CD14-positive monocyte (primary cell): ENCODE measurements around the gene PDE4D. TPM values are rescaled to one million over a fixed set of nuclear protein-coding genes. Genes with fewer than 3 reads are reported as not detected.
A peak's percentile ranks its signal among the peaks of the same experiment; 100 is the strongest.
"Not testable (repeated sequence)": the region's sequence is repeated elsewhere in the genome, so short reads cannot be mapped to it uniquely, and the experiment has no call there.

Experiments
- DNase-seq, 3 donors: peaks; one replicate each; pipeline ENCODE4 v3.0.0-alpha.2; 2011 to 2022
- H2AFZ ChIP-seq: 2 replicates; pipeline ENCODE4 v1.6.0; 2012; ENCODE audit warnings: mild to moderate bottlenecking, low read depth, low read length, inconsistent platforms; ENCODE audit not compliant: insufficient read depth, poor library complexity, severe bottlenecking
- H3K27ac ChIP-seq, 2 donors: 1 replicate in 1 of 2; 2 replicates in 1 of 2; pipeline ENCODE4 v1.5.1; 2012 to 2013; ENCODE audit warnings: low read length in 2 of 2, control low read depth in 1 of 2, inconsistent platforms in 1 of 2, low read depth in 1 of 2, mild to moderate bottlenecking in 1 of 2
- H3K27me3 ChIP-seq, 2 donors: one replicate each; pipeline versions ENCODE4 v1.6.0 to v1.6.1; 2011 to 2013; ENCODE audit warnings: low read length in 2 of 2; ENCODE audit not compliant: control insufficient read depth in 2 of 2, insufficient read depth in 2 of 2
- H3K36me3 ChIP-seq, 2 donors: replicated peaks in 1 of 2; 1 replicate in 1 of 2; 2 replicates in 1 of 2; pipeline versions ENCODE4 v1.5.1 to v1.6.1; 2012 to 2013; ENCODE audit warnings: low read length in 2 of 2, control low read depth in 1 of 2, inconsistent platforms in 1 of 2, mild to moderate bottlenecking in 1 of 2; ENCODE audit not compliant: insufficient read depth in 2 of 2, control insufficient read depth in 1 of 2
- H3K4me1 ChIP-seq, 2 donors: 1 replicate in 1 of 2; 2 replicates in 1 of 2; pipeline versions ENCODE4 v1.5.1 to v1.6.1; 2012 to 2013; ENCODE audit warnings: low read length in 2 of 2, control low read depth in 1 of 2, inconsistent platforms in 1 of 2, mild to moderate bottlenecking in 1 of 2, moderate library complexity in 1 of 2; ENCODE audit not compliant: insufficient read depth in 2 of 2, control insufficient read depth in 1 of 2
- H3K4me2 ChIP-seq: replicated peaks from 2 replicates; pipeline ENCODE3; 2012; ENCODE audit warnings: low read length, moderate library complexity, mild to moderate bottlenecking; ENCODE audit not compliant: poor library complexity, severe bottlenecking; ENCODE audit errors: extremely low read depth
- H3K4me3 ChIP-seq, 3 experiments: fragments of 200-600 bp in 1 of 3; sonication (generic) in 1 of 3; replicated peaks in 1 of 3; 1 replicate in 2 of 3; 2 replicates in 1 of 3; pipeline ENCODE4 v1.5.1; 2011 to 2013; ENCODE audit warnings: low read length in 3 of 3, mild to moderate bottlenecking in 3 of 3, control low read depth in 2 of 3, low read depth in 2 of 3, inconsistent platforms in 1 of 3, moderate library complexity in 1 of 3
- H3K79me2 ChIP-seq: 2 replicates; pipeline ENCODE4 v1.6.0; 2012; ENCODE audit warnings: mild to moderate bottlenecking, control low read depth, inconsistent platforms, low read length, moderate library complexity; ENCODE audit not compliant: insufficient read depth
- H3K9ac ChIP-seq: 2 replicates; pipeline ENCODE4 v1.6.0; 2017; ENCODE audit warnings: low read length, mild to moderate bottlenecking; ENCODE audit not compliant: insufficient read depth, poor library complexity, severe bottlenecking
- H3K9me3 ChIP-seq, 2 donors: replicated peaks in 1 of 2; 1 replicate in 1 of 2; 2 replicates in 1 of 2; pipeline versions ENCODE4 v1.5.1 to v1.6.1; 2012 to 2013; ENCODE audit warnings: low read length in 2 of 2, control low read depth in 1 of 2; ENCODE audit not compliant: control insufficient read depth in 1 of 2, insufficient read depth in 1 of 2
- H4K20me1 ChIP-seq: 2 replicates; pipeline ENCODE4 v1.6.0; 2012; ENCODE audit warnings: mild to moderate bottlenecking, low read length, control low read depth, moderate library complexity; ENCODE audit not compliant: insufficient read depth
- H3K27ac Mint-ChIP-seq, 7 donors: one replicate each; pipeline ENCODE4 v1.8.0; 2020; ENCODE audit warnings: mild to moderate bottlenecking in 7 of 7, mixed read lengths in 7 of 7, moderate library complexity in 6 of 7, inconsistent platforms in 2 of 7
- H3K27me3 Mint-ChIP-seq, 3 donors: one replicate each; pipeline ENCODE4 v1.8.0; 2021 to 2022; ENCODE audit warnings: low read depth in 3 of 3, mild to moderate bottlenecking in 3 of 3, mixed read lengths in 3 of 3, moderate library complexity in 3 of 3, inconsistent platforms in 1 of 3
- H3K36me3 Mint-ChIP-seq, 2 donors: one replicate each; pipeline ENCODE4 v1.8.0; 2020; ENCODE audit warnings: mixed read lengths in 2 of 2, inconsistent platforms in 1 of 2, mild to moderate bottlenecking in 1 of 2
- H3K4me1 Mint-ChIP-seq: one replicate; pipeline ENCODE4 v1.8.0; 2020; ENCODE audit warnings: mild to moderate bottlenecking, mixed read lengths
- H3K4me3 Mint-ChIP-seq, 2 donors: one replicate each; pipeline ENCODE4 v1.8.0; 2020; ENCODE audit warnings: mild to moderate bottlenecking in 2 of 2, mixed read lengths in 2 of 2, moderate library complexity in 1 of 2
- H3K9me3 Mint-ChIP-seq, 7 donors: one replicate each; pipeline ENCODE4 v1.8.0; 2020 to 2022; ENCODE audit warnings: mixed read lengths in 7 of 7, mild to moderate bottlenecking in 6 of 7, moderate library complexity in 6 of 7, inconsistent platforms in 2 of 7
- WGBS: methylation state at CpG from one replicate; pipeline ENCODE4 v1.1.5; 2013; ENCODE audit warnings: missing lambda C conversion rate; ENCODE audit not compliant: insufficient coverage; 5-methylcytosine and 5-hydroxymethylcytosine counted together
- intact Hi-C, 2 donors: fragments of 100-400 bp; cut with micrococcal nuclease; formaldehyde crosslinking; loops; one replicate each; pipeline versions ENCODE4 v1.15.0 to v1.15.1; 2023
- polyA plus RNA-seq, 3 donors: library from polyadenylated mRNA; depleted of rRNA in 1 of 3; unstranded in 2 of 3; stranded (reverse) in 1 of 3; fragments of 300-500 nt in 2 of 3; fragments of >200 nt in 1 of 3; fragmentation: Illumina TruSeq in 2 of 3; gene quantifications; 1 replicate in 2 of 3; 2 replicates in 1 of 3; pipeline ENCODE4 v1.2.3, GENCODE V29; 2012 to 2021
- TF ChIP-seq, protein P1 (sequence below): fragments of 200-600 bp; IDR thresholded peaks from one replicate; pipeline ENCODE4 v1.8.0; 2022; ENCODE audit warnings: antibody characterized with exemption, mild to moderate bottlenecking

PDE4D gene
- polyA plus RNA-seq, 3 donors = 1.9 to 3.4 (median 2.8) TPM

DNA sequence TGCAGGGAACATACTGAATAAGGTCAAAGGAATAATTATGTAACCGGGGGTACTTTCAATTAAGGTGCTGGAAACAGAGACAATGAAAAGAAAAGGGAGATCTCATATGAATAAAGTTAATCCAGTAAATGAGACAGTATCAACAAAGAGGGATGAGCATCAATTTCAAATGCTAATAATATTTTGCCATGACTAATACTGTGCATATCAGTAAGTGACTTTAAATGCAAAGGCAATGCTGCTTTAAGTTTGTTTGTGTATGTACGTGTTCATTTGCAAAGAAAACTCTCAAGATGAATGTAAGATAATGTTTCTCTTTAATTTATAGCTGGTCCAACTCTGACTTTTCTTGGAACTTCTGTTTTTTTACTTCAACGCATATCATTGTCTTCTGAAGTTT is 139.9 kb downstream of the PDE4D start:
- Mint-ChIP-seq H3K27ac (peak overlapping the region in 1 of 7 donors; percentile 9), H3K27me3 (no peaks in the 10 kb centered on the region), H3K9me3 (peaks cover 0 to 2% (median 0%) of the 10 kb centered on the region in 7 donors), H3K4me1 (no peaks in the 10 kb centered on the region), H3K36me3 (peaks cover 2 to 3% of the 10 kb centered on the region in 2 donors), H3K4me3 (no peak overlapping the region)
- Histone ChIP-seq H4K20me1 (no peaks in the 10 kb centered on the region), H3K27ac (no peak overlapping the region), H3K4me3 (no peak overlapping the region), H2AFZ (no peak overlapping the region), H3K36me3 (no peaks in the 10 kb centered on the region), H3K9me3 (no peaks in the 10 kb centered on the region), H3K27me3 (no peaks in the 10 kb centered on the region), H3K9ac (no peak overlapping the region), H3K4me2 (no peak overlapping the region), H3K4me1 (no peaks in the 10 kb centered on the region), H3K79me2 (no peaks in the 10 kb centered on the region)
- WGBS = no CpG with 5 or more reads among the region's 3 CpGs
- intact Hi-C loops = no loop called here
- DNase-seq = no peak
- TF ChIP-seq, protein P1, sequence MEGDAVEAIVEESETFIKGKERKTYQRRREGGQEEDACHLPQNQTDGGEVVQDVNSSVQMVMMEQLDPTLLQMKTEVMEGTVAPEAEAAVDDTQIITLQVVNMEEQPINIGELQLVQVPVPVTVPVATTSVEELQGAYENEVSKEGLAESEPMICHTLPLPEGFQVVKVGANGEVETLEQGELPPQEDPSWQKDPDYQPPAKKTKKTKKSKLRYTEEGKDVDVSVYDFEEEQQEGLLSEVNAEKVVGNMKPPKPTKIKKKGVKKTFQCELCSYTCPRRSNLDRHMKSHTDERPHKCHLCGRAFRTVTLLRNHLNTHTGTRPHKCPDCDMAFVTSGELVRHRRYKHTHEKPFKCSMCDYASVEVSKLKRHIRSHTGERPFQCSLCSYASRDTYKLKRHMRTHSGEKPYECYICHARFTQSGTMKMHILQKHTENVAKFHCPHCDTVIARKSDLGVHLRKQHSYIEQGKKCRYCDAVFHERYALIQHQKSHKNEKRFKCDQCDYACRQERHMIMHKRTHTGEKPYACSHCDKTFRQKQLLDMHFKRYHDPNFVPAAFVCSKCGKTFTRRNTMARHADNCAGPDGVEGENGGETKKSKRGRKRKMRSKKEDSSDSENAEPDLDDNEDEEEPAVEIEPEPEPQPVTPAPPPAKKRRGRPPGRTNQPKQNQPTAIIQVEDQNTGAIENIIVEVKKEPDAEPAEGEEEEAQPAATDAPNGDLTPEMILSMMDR = no peak

DNA sequence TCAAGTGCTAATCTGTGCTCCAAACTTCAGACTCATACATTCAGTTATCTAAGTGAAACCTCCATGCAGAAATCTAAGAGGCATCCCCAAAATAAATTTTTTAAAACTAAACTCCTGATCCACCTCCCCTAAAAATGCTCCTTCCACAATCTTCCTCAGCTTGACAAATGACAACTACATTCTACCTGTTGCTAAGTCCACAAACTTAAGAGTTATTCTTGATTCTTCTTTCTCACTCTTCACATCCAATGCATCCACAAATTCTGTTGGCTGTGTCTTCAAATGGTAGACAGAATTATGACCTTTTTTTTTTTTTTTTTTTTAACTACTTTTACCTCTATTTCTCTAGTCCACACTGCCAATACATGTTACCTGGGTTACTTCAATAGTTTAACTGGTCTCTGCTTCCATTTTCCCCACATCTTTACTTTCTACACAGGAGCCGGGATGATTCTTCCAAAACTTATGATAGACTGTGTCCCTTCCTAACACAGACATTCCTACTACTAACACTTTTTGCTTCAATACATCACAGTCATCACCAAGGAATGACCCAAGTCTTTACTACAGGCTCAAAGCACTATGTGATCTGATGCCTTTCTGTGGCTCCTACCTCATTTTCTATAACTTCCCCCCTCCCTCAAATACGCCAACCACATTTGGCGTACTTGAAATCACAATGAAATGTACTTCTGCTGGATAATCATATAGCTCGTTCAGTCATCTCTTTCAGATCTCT is 143.6 kb downstream of the PDE4D start:
- peaks cover 0 to 11% of the 10 kb centered on the region in 2 donors for H3K36me3 Mint-ChIP-seq
- H3K4me3 Mint-ChIP-seq = no peak overlapping the region
- H3K27ac Mint-ChIP-seq = no peak overlapping the region
- no peaks in the 10 kb centered on the region for H3K27me3 Mint-ChIP-seq
- TF ChIP-seq, protein P1 = no peak
- intact Hi-C loops = no loop called here
- Histone ChIP-seq H3K4me3 (no peak overlapping the region), H3K36me3 (no peaks in the 10 kb centered on the region), H3K79me2 (no peaks in the 10 kb centered on the region), H4K20me1 (no peaks in the 10 kb centered on the region), H2AFZ (no peak overlapping the region), H3K27me3 (no peaks in the 10 kb centered on the region), H3K27ac (no peak overlapping the region), H3K9ac (no peak overlapping the region), H3K4me2 (no peak overlapping the region), H3K9me3 (no peaks in the 10 kb centered on the region), H3K4me1 (no peaks in the 10 kb centered on the region)
- H3K9me3 Mint-ChIP-seq = peaks cover 0 to 2% (median 0%) of the 10 kb centered on the region in 7 donors
- DNase-seq = no peak
- WGBS = 97% methylated on average over 3 of the region's 4 CpGs
- no peaks in the 10 kb centered on the region for H3K4me1 Mint-ChIP-seq

DNA sequence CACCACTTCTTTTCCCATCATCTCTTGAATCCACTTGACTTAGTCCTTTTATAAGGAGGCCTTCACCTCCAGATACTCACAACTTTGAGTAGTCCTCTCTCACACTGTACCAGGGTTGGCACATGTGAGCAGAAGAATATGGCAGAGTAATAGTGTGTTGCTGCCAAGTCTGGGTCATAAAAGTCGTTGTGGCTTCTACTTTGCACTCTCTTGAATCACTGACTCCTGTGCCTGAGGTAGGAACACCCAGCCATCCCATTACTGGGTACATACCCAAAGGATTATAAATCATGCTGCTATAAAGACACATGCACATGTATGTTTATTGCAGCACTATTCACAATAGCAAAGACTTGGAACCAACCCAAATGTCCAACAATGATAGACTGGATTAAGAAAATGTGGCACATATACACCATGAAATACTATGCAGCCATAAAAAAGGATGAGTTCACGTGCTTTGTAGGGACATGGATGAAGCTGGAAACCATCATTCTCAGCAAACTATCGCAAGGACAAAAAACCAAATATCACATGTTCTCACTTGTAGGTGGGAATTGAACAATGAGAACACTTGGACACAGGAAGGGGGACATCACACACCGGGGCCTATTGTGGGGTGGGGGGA is 145.4 kb downstream of the PDE4D start:
- intact Hi-C loops, H3K9me3 Mint-ChIP-seq, H3K27ac ChIP-seq, H3K4me1 ChIP-seq, H3K36me3 ChIP-seq, H2AFZ ChIP-seq, H3K4me1 Mint-ChIP-seq, H3K4me3 ChIP-seq, H4K20me1 ChIP-seq, H3K9me3 ChIP-seq, DNase-seq, H3K36me3 Mint-ChIP-seq, H3K9ac ChIP-seq, H3K27ac Mint-ChIP-seq, H3K79me2 ChIP-seq, H3K4me2 ChIP-seq, H3K27me3 Mint-ChIP-seq, H3K4me3 Mint-ChIP-seq, H3K27me3 ChIP-seq: not testable (repeated sequence)
- no CpG with 5 or more reads among the region's 4 CpGs for WGBS
